Left lobe of liver (tissue), 2 donors: ENCODE data around the gene HSP90AB1. TPM values are rescaled to one million over a fixed set of nuclear protein-coding genes. Genes with fewer than 3 reads are reported as not detected.

Experiments
- ATAC-seq: fragments of 200-7000 bp; cut with Tn5 transposase; one replicate; pipeline ENCODE4 v1.9.1; 2020; ENCODE audit warnings: mild to moderate bottlenecking, moderate library complexity
- DNase-seq: peaks from one replicate; pipeline ENCODE4 v3.0.0-alpha.2; 2020; ENCODE audit warnings: low spot score
- total RNA-seq: library from RNA; stranded (reverse); gene quantifications from one replicate; pipeline ENCODE4 v1.2.1, GENCODE V29; 2021
- donor health status: DM: no; HTN: no; CAD: no; lungs with moderate emphysema.
- donor health status: DM: no; HTN: yes; CAD: no.

HSP90AB1 gene
- total RNA-seq, 1 donor from 2014 or later: 187 TPM

DNA sequence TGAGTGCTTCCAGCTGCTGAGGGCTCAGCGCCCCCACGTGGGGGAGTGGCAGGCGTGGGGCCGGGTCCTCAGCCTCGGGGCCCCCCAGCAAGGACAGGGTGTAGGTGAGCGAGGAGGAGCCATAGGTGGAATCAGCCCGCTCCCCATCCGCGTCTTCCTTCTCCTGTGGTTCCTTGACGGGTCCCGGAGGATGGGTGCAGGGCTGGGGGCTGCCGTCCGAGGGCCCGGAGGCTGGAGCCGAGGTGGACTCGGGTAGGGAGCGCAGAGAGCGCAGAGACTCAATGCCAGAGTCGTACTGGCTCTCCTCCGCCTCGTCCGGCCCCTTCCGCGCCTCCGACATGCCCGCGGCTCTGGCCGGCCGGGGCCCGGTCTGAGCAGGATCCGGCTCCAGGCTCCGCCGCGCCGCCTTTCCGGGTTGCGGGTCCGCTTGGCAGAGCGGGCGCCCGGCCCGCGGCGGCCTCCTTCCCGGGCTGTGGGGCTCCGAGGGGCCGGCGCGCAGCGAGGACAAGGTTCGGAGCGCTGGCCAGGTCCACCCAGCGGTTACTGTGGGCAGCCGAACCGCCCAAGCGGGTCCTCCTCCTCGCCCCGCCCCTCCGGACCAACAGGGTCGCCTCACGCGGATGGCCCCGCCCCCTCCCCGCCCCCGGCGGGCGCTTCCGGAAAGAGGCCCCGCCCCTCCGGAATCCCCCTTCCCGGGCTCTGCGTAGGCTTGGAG lies 18.3 kb downstream of the HSP90AB1 start, which contains the start of gene NFKBIE:
TSS of gene NFKBIE (minus strand) at position 545 of the 715 bp plus-strand sequence. CDS start at position 340, 205 bp downstream.
- DNase-seq (peak; percentile 97), ATAC-seq (peak; percentile 93)

DNA sequence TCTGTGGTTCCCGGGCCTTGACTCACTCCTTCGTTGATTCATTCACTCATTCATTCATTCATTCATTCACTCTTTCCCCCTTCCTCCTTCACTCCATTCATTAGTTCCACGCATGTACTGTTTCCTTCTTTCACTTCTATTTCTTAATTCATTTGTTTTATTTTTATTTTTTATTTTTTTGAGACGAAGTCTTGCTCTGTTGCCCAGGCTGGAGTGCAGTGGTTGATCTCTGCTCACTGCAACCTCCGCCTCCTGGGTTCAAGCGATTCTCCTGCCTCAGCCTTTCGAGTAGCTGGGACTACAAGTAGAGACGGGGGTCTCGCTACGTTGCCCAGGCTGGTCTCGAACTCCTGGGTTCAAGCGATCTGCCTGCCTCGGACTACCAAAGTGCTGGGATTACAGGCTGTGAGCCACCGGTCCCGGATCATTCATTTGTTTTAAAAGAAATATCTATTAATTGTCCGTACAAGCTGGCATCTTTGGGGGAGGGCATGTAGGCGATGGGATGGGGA lies 18.9 kb downstream of the HSP90AB1 start:
- no peak for DNase-seq
- ATAC-seq: no peak

DNA sequence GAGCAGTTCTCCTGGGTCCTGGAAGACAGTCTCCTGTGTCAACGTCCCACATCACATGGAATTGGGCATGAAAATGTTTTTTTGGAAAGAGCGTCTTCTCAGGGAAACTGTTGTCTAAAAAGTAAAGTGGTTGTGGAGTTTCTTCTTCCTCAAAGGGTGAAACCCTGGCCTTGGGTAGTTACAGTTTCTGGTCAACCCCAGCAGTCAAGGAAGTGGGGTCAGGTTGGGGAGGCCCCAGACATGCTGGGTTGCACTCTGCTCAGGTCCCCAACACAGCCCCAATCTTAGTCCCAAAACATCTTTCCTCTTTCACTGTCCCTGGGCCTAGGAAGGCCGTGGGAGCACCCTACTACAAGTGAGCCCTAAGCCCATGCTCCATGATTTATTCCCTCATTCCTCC lies 19.4 kb downstream of the HSP90AB1 start:
- DNase-seq: no peak
- ATAC-seq: no peak

DNA sequence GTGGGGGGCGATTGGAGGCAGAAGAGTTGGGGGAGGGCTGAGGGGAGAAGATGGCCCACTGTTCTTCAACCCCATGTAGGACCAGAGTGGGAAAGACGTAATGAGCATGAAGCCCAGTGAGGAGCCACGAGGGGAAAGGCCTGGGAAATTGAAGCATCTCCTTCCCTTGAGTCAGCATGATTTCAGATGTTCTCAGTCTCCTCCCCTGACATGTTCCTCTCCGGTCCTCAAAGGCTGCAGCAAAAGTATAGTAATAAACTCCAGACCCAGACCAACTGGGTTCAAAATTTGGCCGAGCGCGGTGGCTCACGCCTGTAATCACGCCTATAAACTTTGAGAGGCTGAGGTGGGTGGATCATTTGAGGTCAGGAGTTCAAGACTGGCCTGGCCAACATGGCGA lies 20.4 kb downstream of the HSP90AB1 start:
- ATAC-seq: no peak

DNA sequence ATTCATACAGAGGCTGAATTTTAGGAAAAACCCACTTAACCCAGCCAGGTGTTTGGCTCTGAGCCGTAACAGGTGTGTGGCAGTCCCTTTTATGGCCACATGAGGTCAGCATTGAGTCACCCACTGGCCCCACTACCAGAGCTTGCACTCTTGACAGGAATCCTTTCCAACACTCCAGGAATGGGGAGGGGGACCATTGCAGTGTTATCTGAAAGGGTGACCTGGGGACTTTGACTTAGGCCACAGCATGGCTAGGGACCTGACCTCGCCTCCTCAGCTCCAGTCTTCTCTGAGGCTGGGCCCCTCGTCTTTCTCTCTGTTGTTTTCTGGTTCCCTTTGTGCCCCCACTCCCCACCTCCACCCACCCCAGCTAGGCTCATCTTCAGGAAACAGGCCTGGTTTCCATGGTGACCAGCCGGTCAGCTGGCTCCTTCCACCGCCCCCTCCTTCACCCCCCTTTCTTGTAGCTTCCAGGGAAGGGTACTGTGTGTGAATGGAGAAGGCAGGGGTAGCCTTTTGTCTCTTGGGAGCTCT lies 21.3 kb downstream of the HSP90AB1 start:
- ATAC-seq (peak; percentile 59), DNase-seq (peak; percentile 65)

More for the DNA sequence above, 20.4 kb downstream of the HSP90AB1 start:
- DNase-seq: no peak

DNA sequence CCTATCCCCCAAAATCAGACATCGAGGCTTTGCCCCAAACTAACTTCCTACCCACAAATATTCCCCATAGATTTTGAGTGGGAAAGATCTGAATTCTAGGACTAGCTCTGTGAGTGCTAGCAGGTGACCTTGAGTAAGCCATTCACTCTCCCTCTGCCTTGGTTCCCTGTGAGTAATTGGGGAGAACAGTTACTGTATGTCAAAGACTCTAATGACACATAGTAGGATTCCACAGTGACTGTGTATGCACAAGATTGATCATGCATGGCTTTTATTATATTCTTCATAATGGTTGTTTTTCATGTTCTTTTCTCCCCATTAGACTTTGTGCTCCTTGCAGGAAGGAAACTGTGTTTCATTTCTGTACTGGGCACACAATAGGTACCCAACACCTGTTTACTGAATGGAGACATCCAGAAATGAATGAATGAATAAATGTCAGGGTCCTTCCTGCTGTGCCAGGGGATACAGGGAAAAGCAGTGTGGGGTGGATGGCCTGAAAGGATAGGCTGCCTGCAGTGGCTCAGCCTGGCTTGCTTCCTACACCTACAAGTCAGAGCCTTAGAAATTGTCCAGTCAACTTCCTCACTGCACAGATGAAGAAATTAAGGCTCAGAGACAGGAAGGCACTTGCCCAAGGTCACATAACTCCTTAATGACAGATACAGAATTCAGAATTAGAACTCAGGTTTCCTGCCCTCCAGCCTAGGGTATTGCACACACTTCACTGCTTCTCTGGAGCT lies 22.4 kb downstream of the HSP90AB1 start:
- DNase-seq (no peak), ATAC-seq (no peak)

DNA sequence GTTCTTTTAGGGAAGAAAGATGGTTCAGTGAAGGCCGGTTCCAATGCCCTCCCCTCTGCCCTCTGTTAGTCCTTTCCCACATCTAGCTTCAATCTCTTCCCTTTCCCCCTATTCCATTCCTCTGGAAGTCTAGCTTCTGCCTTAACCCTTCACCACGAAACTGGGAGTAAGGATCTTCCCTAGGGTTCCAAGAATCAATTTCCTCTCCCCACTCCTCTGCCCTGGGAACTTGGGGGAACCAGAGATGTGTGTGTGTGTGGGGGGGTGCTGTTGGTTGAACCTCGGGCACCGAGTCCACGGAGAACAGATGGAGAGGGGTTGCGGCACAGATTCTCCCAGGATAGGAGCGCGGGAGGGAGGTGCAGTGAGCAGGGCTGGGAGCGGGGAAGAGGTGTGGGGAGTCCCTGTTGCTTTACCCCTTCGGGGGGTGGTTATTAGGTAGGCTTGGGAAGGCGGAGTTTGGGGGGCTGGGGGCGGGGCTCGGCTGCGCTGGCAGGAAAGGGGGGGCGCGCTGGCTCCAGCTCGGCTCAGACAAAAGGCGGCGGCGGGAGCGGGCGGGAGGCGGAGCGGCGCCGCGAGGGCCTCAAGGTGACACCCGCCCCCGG lies 23.1 kb downstream of the HSP90AB1 start, which contains the start of gene TMEM151B:
TSS of gene TMEM151B (plus strand) at position 530 of the 605 bp plus-strand sequence. CDS start 293 bp downstream, outside the sequence.
- ATAC-seq: no peak
- DNase-seq: no peak

DNA sequence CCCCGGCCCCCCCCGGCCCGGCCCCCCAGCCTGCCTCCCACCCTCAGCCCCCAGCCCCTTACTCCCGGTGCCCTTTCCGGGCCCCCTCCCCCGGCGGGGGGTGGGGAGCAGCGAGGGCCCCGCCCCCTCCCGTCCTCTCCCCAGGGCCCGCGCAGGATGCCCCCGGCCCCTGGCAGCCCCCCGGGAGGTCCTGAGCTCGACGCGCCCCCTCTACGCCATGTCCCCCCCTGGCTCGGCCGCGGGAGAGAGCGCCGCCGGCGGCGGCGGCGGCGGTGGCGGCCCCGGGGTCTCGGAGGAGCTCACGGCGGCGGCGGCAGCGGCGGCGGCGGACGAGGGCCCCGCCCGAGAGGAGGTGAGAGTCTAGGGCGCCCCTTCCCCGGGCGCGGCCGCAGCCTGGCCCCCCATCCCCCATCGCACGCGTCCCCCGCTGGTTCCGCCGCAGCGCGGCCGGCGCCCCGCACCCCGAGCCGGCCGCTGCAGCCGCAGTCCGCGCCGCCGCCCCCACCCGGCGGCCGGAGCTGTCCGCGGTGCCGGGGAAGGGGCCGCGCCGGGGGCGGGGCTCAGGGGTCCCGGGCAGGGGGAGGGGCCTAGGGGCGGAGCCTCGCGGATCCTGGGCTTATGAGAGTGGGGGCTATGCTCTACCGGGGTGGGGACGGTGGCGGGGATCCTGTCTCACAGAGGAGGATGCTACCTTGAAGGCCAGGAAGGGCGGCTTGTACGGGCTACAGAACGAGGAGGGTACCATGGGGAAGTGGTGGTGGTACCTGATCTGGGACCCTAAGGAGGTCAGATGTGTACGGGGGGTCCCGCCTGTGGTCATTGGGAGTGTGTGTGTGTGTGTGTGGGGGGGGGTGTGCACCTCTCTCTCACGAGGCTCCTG lies 23.9 kb downstream of the HSP90AB1 start:
- DNase-seq (no peak), ATAC-seq (no peak)

DNA sequence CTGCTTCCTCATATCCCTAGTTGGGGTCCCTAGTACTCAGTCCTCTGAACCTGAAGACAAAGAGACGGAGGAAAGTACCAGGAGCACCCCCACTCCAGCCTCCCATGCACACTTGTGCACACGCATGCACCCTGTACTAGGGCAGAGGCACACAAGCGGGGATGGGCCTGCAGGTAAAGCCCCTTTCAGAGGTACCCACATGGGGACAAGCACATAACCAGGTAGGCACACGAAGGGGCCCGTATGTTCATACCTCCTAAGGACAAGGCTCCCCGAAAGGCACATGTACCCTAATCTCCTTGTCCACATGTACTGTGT lies 24.5 kb downstream of the HSP90AB1 start:
- DNase-seq: no peak
- no peak for ATAC-seq

DNA sequence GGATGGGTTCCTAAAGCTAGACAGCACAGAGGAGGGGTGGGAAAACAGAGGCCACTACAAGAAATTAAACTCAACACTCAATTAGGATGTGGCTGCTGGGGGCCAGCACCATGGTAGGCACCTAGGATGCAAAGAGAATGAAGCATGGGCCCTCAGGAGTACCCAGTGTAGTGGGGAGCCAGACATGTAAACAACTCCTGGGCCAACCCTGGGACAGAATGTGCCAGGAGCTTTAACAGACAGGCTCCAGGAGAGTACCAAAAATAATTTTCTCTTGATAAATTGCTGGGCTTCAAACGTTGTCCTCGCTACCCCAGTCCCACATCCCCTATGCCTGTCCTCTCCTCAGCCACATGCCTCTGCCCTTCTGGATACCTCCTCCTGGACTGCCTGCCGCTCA lies 25.0 kb downstream of the HSP90AB1 start:
- no peak for ATAC-seq
- DNase-seq: no peak

DNA sequence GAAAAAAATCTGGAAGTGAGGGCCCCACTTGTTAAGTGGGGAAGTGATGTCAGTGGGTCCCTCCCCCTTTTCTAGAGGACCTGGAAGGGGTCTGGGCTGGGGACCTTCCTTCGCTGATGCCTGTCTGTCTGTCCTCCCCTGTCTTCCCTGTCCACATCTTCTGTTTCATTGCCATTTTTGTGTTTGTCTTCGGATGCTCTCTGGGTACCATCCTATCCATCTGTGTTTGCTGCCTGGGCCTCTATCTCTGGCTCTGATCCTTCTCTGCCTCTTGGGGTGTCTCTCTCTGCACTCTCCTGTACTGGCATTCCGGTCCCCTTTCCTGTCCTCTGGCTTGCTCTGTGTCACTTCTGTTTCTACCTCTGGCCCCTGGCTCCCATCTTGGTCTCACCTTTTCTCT lies 25.6 kb downstream of the HSP90AB1 start:
- ATAC-seq (no peak), DNase-seq (no peak)

DNA sequence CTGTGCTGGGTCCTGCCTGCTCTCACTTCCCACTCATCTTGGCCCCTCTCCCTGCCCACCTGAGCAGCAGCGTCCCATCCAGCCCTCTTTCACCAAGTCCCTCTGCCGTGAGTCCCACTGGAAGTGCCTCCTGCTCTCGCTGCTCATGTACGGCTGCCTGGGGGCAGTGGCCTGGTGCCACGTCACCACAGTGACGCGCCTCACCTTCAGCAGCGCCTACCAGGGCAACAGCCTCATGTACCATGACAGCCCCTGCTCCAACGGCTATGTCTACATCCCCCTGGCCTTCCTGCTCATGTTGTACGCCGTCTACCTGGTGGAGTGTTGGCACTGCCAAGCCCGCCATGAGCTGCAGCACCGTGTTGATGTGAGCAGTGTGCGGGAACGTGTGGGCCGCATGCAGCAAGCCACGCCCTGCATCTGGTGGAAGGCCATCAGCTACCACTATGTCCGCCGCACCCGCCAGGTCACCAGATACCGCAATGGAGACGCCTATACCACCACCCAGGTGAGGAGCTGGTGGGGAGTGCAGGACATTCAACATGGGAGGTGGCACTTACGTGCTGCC lies 26.2 kb downstream of the HSP90AB1 start:
- DNase-seq (no peak), ATAC-seq (no peak)

DNA sequence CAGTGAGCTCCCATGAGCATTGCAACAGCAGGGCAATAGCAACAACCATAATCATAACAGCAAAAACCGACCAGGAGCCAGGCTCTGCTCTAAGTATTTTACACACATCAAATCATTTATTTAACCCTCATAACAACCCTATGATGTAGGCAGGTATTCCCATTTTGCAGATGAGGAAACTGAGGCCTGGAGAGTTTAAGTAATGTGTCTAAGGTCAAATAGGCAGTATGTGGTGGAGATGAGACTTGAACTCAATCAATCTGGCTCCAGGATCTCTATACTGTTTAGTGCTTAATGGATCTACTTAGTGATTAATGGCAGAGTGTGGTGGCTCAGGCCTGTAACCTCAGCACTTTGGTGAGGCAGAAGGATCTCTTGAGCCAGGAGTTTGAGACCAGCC lies 26.7 kb downstream of the HSP90AB1 start:
- ATAC-seq: no peak
- DNase-seq: no peak

DNA sequence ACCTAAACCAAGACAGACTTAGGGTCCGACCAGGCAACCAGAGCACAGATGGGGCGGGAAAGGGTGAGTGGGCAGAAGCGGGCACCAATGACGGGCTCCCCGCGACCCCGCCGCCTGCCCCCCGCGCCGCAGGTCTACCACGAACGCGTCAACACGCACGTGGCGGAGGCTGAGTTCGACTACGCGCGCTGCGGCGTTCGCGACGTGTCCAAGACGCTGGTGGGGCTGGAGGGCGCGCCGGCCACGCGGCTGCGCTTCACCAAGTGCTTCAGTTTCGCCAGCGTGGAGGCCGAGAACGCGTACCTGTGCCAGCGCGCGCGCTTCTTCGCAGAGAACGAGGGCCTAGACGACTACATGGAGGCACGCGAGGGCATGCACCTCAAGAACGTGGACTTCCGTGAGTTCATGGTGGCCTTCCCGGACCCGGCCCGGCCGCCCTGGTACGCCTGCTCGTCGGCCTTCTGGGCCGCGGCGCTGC lies 28.4 kb downstream of the HSP90AB1 start:
- DNase-seq (no peak), ATAC-seq (no peak)

DNA sequence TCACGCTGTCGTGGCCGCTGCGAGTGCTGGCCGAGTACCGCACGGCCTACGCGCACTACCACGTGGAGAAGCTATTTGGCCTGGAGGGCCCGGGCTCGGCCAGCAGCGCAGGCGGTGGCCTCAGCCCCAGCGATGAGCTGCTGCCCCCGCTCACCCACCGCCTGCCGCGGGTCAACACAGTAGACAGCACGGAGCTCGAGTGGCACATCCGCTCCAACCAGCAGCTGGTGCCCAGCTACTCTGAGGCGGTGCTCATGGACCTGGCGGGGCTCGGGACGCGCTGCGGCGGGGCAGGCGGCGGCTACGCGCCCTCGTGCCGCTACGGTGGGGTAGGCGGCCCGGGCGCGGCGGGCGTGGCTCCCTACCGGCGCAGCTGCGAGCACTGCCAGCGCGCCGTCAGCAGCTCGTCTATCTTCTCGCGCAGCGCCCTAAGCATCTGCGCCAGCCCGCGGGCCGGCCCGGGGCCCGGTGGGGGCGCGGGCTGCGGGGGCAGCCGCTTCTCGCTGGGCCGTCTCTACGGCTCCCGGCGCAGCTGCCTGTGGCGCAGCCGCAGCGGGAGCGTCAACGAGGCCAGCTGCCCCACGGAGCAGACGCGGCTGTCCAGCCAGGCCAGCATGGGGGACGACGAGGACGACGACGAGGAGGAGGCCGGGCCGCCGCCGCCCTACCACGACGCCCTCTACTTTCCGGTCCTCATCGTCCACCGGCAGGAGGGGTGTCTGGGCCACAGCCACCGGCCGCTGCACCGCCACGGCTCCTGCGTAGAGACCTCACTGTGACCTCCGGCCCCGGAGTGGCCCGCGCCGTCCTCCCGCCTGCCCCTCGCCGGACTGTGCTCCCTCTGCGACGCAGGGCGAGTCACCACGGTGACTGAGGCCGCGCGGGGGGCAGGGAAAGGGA lies 29.1 kb downstream of the HSP90AB1 start:
- DNase-seq (no peak), ATAC-seq (peak; percentile 14)

DNA sequence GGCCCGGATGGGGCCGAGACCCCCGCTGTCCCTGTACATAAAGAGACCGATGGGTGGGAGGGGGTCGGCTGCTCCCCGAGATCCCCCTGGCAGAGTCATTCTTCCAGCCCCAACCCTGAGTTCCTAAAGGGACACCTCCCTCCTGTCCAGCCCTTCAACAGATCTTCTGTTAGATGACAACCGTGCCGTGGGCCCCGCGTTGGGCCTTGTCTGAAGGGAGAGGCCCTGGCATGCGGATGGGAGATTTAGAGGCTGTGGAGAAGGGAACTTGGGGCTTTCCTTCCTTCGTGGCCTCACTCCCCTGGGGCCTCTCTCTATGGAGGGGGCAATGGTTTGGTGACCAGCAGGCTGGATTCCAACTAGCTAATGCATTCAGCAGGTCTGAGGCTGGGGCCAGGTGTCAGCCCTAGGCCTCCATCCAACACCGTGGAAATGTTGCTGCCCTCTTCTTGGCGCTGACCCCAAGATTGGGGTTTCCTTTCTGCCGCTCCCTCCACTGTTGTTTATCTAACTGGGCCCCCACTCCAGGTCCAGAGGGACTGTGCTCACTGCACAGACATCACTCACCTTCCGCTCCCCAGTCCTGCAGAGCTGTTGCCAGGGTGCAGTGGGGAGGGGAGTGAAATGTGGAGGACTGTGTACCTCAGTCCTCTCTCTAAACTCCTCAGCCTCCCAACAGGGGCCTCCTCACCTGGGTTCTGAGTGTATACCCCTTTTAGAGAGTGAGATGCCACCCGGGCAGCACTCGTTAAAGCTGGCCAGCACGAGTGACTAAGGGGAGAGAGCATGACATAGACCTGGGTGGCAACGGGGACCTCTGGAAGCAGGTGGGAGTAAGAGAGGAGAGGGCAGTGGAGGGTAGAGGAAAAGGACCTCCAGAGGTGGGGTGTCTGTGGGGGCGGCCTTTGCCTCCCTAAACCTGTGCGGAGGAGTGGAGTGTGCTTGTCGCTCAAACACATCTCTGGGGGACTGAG lies 30.1 kb downstream of the HSP90AB1 start:
- DNase-seq (no peak), ATAC-seq (no peak)

DNA sequence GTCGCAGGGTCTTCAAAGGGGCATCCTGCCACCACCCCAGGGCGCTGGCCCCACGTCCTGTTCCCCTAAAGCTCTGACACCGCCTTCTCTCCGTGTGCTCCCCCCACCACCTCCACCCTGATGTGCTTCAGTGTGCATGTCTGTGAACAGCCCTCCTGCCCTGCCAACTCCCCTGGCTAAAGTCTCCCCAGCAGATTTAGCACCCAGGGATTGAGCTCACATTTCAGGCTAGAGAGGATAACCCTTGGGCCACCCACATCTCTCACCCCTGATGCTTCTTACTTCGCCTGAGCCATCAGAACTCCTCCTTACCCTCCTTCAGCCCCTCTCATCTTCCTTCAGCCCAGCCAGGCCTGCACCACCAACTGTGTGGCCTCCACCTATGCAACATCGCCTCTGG lies 30.9 kb downstream of the HSP90AB1 start:
- ATAC-seq (no peak), DNase-seq (no peak)

DNA sequence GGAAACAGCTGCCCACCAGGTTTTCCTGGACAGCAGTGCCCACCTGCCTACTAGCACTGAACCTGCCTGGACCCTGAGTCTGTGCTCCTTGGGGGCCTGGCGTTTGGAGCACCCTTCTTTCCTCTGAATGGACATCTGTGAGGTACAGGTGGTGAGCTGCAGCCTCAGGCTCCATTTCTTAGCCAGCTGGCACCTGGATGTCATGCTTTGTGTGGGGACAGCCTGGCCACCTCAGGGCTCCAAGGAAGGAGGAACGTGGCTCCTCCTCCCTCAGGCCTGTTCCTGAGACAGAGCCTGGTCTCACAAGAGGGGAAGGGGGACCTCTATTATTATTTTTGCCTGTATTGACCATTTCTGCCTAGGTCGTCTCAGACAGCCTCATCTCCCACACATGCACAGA lies 31.4 kb downstream of the HSP90AB1 start:
- ATAC-seq (no peak), DNase-seq (no peak)
